HG03095 (cell line): Measurements from ENCODE around the gene MYOG.

Source experiments
- ATAC-seq: cut with Tn5 transposase; IDR thresholded peaks from one replicate; pipeline ENCODE4 v1.9.1; 2021; ENCODE audit warnings: moderate library complexity; ENCODE audit not compliant: unreplicated experiment

The MYOG gene

DNA sequence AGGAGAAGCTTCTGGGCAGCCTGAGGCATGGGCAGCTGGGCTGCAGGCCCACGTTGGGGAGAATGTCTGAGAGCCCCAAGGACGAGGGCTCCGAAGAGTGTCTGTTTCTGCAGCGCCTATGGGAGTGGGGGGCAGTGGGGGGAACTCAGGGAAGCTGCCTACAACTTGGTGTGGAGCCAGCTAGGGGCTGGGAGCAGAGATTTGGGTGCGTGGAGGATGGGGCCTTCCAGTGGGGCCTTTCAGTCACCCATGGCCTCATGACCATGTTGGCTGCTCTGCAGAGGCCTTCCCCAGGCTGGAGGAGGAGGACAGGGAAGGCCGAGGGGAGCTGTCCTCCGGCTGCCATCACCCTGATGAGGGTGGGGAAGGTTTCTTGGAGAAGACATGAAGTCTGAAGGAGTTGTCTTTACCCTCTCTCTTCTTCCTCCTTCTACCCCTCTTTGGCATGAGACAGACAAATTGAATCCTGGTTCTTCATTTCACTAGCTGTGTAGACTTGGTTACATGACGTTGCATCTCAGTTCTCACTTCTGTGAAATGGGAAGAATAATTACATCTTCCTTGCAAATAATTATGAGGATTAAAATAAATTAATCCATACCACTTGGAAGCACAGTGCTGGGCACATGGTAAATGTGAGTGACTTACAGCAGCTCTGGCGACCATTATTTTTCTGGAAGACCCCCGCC is 51.2 kb downstream of the MYOG start:
- no peak for ATAC-seq

DNA sequence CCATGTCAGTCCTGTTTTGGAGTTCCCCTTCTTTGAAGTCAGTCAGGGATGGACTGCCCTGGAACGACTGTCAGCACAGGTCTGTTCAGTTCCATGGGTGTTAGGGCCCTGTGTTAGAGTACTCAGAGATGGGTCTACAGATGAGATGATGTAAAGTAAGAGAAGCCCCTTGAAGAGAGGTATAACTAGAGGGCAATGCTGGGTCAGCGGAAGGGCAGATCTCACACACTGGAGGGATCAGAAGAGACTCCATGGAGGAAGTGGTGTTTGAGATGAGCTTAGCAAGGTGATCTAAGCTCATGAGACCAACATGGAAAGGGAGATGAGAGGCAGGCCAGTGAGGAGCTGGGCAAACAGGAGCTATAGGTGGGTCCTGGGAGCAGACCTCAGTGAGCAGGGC is 51.9 kb downstream of the MYOG start:
- no peak for ATAC-seq

DNA sequence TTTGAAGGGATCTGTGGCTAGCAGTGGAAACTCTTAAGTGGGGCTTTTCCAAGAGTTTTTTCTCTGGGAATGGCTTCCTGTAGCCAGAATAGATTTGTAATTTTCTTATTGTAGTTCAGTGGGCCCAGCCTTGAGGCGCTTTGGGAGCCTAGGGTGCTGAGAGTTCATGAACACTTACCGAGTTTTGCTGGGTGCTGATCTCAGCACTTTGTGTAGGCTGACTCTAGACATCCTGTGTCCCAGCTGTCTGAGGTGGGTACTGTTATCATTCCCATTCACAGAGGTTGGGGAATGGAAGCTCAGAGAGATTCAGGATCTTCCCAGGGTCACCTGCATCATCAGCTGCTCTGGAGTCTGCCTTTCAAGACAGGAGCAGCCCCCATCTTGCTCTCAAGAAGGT is 52.5 kb downstream of the MYOG start:
- no peak for ATAC-seq
